ENCODE measurements around the gene MUC6.
"Not testable (repeated sequence)": the region's sequence is repeated elsewhere in the genome, so short reads cannot be mapped to it uniquely, and the experiment has no call there.

MUC6 gene

DNA sequence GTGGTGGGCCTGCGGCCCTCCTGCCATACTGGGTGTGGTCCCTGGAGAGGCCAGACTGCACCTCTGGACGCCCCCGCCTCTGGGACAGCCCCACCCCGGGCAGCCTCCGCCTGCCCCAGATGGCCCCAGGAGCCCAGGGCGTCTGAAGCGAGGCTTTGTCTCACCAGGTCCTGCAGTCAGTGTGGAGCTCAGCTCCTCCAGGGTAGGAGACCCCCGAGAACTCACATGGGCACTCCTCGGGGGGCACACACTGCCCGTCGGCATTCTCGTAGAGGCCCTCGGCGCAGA is 10.4 kb downstream of the MUC6 start:
- Mint-ChIP-seq H3K27me3 (no peaks in the 10 kb centered on the region), H3K9me3 (no peaks in the 10 kb centered on the region), H3K4me1 (no peaks in the 10 kb centered on the region), H3K4me3 (no peak overlapping the region), H3K36me3 (no peaks in the 10 kb centered on the region), H3K27ac (no peak overlapping the region)

DNA sequence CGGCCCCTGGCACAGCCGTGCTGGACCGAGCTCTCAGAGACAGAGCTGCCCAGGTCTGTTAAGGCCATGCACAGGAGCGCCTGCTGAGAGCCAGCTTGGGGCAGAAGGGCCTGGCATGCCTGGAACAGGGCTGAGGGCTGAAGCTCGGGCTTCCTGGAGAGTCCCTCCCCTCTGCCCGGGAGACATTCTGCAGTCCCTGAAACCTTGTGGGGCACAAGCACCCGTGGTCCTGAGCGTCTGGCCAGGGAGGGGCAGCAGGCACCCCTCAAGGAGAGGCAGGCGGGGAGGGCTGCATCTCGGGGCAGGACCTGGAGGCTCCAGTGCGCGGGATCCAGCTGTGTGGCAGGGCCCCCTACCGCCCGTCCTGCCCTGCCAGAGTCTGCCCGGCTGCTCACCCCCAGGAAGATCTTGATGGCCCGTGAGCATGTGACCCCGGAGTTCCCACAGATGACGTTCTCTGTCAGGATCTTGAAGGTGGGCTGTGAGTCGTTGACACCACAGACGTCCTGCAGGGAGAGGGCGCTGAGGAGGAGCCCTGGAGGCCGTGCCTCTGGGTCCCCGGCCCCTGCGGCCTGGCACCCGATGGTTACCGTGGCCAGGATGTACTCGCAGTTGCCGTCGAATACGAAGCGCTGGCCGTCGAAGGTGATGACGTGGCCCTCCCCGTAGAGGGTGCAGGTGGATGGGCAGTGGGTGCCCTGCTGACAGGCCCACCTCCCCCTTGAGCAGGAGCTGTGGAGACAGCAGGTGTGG is 10.9 kb downstream of the MUC6 start:
- Mint-ChIP-seq H3K4me3 (no peak overlapping the region), H3K36me3 (no peaks in the 10 kb centered on the region), H3K27me3 (no peaks in the 10 kb centered on the region), H3K27ac (no peak overlapping the region), H3K9me3 (no peaks in the 10 kb centered on the region), H3K4me1 (no peaks in the 10 kb centered on the region)

DNA sequence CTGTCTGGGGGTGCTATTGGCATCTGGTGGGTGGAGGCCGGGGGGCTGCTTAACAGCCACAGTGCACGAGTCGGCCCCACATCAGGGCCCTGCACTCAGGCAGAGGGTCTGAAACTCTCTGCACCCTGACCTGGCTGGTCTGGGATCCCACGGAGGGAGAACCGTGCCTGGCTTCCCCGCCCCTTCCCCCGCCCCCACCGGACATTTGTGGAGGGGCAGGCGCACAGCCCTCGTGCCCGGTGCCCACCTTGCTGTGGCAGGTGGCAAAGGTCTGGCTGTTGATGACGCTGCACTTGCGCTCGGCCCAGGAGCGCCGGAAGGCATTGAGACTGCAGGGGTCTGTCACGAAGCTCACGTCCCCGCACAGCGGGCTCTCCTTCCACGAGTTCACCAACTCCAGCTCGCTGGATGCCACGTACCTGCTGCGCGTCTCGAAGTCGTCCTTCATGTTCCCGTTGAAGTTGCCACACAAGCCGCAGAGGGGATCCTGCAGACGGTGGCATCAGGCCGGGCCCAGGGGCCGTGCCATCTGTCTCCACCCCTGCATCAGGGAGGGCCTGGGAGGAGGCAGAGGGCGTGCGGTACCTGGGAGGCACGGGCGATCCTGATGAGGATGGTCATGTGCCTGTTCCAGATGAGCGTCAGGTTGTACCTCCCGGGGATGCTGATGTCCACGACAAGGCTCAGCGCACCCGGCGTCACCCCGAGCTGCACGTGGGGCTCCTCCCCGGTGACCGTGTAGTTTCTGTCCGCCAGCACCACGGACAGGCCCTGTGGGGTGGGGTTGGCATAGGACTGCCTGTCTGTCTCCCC is 11.7 kb downstream of the MUC6 start:
- Mint-ChIP-seq H3K4me1 (no peaks in the 10 kb centered on the region), H3K9me3 (no peaks in the 10 kb centered on the region), H3K27ac (no peak overlapping the region), H3K36me3 (no peaks in the 10 kb centered on the region), H3K27me3 (no peaks in the 10 kb centered on the region), H3K4me3 (no peak overlapping the region)

DNA sequence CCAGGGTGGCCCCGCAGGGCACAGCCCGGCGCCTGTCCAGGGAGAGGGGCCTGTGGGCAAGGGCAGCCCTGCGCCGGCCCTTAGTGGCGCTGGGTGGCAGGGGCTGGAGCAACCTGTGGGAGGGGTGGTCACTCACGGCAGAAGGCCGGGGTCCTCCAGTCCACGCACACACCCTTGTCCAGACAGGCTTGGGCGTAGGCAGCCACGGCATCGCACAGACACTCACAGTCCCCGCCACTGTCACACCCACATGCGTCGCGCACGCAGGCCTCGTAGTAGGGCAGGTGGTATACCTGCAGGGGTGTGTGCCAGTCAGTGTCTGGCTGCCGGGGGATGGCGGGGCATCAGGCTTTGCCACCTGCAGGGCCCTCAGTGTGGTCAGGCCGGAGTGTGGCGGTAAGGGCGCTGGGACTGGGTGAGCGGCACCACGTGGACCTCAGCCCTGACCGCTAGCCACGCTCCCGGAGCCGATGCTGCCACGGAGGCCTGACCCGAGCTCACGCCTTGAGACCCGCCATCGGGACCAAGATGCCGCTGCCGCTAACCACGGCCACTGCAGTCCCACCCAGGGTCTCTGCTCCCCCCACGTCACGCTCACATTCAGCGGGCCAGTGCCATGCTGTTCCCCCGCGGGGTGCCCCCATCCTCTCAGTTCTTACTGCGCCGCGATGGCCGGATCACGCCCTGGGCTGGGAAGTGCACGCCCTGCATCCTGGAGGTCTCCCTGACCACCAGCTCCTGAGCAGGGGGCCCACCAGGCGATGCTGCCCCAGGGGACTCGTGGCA is 12.5 kb downstream of the MUC6 start:
- H3K27me3 Mint-ChIP-seq = no peaks in the 10 kb centered on the region
- no peaks in the 10 kb centered on the region for H3K36me3 Mint-ChIP-seq
- no peaks in the 10 kb centered on the region for H3K9me3 Mint-ChIP-seq
- no peak overlapping the region for H3K4me3 Mint-ChIP-seq
- H3K4me1 Mint-ChIP-seq = no peaks in the 10 kb centered on the region
- no peak overlapping the region for H3K27ac Mint-ChIP-seq

DNA sequence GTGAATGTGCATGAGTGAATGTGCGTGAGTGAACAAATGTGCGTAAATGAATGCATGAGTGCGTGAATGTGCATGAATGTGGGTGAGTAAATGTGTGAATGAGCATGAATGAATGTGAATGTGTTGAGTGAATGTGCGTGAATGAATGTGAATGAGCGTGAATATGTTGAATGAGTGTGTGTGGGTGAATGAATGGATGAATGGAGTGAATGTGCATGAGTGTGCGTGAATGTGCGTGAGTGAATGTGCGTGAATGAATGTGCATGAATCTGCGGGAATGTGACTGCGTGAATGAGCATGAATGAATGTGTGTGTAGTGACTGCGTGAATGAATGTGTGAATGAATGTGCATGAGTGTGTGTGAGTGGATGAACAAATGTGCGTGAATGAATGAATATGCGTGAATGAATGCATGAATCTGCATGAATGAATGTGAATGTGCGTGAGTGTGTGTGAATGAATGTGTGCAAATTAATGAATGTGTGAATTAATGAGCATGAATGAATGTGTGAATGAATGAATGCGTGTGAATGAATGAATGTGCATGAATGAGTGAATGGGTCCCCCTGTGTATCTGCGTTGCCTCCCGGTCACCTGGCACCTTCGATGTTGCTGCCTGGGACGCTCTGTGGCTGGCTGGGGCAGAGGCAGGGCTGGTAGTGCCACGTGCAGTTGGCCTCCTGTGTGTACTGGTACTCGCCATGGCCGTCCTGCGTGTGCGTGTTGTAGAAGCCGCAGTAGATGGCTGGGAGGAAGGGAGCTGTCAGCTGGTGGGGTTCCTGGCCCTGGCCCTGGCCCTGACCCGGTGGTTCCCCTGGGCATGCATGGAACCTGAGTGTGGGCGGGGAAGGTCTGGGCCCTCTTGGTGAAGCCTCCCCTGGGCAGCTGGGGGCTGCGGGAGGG is 13.4 kb downstream of the MUC6 start:
- Mint-ChIP-seq H3K27ac (no peak overlapping the region), H3K4me3 (no peak overlapping the region), H3K4me1 (peaks cover 2% of the 10 kb centered on the region), H3K27me3 (no peaks in the 10 kb centered on the region), H3K9me3 (no peaks in the 10 kb centered on the region), H3K36me3 (no peaks in the 10 kb centered on the region)

DNA sequence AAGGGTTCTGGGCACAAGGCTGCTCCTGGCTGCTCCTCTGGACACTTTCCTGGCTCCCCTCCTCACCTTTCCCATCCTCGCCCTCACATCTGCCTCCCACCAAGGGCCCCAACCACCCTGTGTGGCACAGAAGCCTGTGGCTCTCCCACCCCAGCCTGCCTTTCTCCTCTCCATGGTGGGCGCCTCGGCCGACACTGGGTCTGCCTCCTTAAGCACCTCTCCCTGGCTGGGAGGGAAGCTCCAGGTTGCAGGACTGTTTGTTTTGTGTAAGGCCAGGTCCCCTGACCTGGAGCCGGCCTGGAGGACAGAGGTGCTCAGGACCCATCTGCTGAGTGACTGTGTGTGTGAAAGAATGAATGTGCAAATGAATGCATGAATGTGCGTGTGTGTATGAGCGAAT is 14.1 kb downstream of the MUC6 start:
- no peaks in the 10 kb centered on the region for H3K27me3 Mint-ChIP-seq
- no peak overlapping the region for H3K4me3 Mint-ChIP-seq
- no peaks in the 10 kb centered on the region for H3K9me3 Mint-ChIP-seq
- H3K36me3 Mint-ChIP-seq = peaks cover 2% of the 10 kb centered on the region
- no peak overlapping the region for H3K27ac Mint-ChIP-seq
- H3K4me1 Mint-ChIP-seq = peaks cover 9% of the 10 kb centered on the region

DNA sequence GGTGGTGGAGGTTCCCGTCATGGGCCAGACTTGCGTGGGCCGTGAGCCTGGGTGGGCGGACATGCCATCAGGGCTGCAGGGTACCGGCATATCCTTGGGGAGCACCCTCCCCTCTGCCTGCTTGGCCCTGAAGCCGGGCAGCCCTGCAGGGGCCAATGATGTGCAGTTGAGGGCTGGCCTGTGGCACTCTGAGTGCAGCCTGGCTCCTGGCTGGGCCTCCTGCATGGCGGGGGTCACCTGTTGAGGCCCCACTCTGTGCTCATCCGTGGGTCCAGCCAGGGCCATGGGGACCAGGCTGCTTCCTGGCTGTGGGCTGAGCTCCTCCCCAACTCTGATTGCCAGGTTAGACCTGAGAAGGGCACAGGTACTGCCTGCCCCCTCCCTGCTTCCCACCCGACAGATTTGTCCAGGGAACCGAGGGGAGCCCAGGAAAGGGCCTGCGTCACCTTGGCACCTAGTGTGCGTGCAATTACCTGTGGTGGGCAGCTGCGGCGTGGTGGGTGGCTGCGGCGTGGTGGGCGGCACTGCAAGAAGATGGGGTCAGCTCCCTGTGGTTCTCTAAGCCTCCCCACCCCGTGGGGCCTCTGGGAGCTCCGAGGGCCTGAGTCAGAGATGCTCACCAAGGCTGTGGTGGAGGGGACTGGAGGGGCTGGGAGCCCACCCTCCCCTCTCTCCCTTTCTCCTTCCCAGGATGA is 16.2 kb downstream of the MUC6 start:
- Mint-ChIP-seq H3K27ac (no peak overlapping the region), H3K27me3 (no peaks in the 10 kb centered on the region), H3K36me3 (peaks cover 7% of the 10 kb centered on the region), H3K9me3 (no peaks in the 10 kb centered on the region), H3K4me1 (peaks cover 23% of the 10 kb centered on the region), H3K4me3 (no peak overlapping the region)

DNA sequence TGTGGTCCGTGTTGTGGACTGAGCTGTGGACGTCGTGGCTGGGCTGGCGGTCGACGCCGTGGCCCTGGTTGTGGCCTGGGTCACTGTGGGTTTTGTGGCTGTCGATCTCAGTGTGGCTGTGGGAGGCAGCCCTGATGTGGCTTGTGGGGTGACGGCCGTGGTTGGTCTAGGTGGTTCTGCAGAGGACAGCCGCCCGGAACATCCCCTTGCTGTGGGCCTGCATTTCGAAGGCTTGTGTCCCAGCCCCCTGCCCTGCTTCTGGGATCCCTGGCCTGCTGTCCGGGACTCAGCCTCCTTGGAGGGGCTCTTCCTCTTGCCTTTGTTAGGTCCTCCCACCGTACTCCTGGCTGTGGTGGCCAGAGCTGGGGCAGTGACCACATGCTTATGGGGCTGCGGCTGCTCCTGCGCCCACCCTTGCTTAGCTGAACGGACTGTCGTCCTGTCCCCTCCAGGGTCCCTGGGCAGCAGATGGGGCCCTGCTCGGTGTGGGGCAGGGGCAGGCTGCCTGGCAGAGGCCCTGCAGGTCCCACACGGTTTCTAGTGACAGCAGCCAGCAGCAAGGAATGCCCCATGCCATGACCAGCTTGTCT is 17.1 kb downstream of the MUC6 start:
- Mint-ChIP-seq H3K27ac (no peak overlapping the region), H3K27me3 (no peaks in the 10 kb centered on the region), H3K4me1 (peaks cover 23% of the 10 kb centered on the region), H3K4me3 (no peak overlapping the region), H3K9me3 (no peaks in the 10 kb centered on the region), H3K36me3 (peaks cover 7% of the 10 kb centered on the region)

DNA sequence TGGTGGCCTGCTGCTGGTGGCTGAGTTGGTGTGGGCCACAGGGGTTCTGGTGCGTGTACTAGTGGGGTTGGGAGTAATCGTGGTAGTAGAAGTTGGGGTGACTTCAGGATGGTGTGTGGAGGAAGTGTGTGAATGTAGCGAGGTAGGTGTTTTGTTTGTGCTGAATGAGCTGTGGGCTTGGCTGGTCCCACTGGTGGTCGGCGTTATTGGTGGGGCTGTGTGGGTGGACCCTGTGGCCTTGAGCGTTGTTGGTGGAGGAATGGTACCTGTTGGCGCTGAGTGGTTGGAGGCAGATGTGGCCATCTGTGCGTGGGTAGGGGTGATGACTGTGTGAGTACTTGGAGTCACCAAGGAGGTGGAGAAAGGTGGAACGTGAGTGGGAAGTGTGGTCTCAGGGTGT is 18.4 kb downstream of the MUC6 start:
- peaks cover 23% of the 10 kb centered on the region for H3K4me1 Mint-ChIP-seq
- no peak overlapping the region for H3K4me3 Mint-ChIP-seq
- H3K27me3 Mint-ChIP-seq = no peaks in the 10 kb centered on the region
- H3K9me3 Mint-ChIP-seq = no peaks in the 10 kb centered on the region
- peak overlapping the region; percentile 0 for H3K27ac Mint-ChIP-seq
- H3K36me3 Mint-ChIP-seq = peaks cover 7% of the 10 kb centered on the region

DNA sequence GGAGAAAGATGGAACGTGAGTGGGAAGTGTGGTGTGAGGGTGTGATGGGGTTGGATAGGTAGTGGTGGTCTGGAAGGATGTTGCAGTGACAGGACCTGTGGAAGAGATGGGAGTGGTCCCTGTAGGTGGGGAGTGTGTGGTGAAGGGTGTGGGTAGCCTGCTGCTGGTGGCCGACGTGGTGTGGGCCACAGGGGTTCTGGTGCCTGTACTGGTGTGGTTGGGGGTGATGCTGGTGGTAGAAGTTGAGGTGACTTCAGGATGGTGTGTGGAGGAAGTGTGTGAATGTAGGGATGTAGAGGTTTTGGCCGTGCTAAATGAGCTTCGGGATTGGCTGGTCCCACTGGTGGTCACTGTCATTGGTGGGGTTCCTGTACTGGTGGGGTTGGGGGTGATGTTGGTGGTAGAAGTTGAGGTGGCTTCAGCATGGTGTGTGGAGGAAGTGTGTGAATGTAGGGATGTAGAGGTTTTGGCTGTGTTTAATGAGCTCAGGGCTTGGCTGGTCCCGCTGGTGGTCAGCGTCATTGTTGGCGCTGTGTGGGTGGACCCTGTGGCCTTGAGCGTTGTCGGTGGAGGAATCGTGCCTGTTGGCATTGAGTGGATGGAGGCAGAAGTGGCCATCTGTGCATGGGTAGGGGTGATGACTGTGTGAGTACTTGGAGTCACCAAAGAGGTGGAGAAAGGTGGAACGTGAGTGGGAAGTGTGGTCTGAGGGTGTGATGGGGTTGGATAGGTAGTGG is 19.1 kb downstream of the MUC6 start:
- Mint-ChIP-seq H3K4me1 (peaks cover 23% of the 10 kb centered on the region), H3K9me3 (no peaks in the 10 kb centered on the region), H3K4me3 (no peak overlapping the region), H3K27me3 (no peaks in the 10 kb centered on the region), H3K27ac (peak overlapping the region; percentile 44), H3K36me3 (peaks cover 7% of the 10 kb centered on the region)

DNA sequence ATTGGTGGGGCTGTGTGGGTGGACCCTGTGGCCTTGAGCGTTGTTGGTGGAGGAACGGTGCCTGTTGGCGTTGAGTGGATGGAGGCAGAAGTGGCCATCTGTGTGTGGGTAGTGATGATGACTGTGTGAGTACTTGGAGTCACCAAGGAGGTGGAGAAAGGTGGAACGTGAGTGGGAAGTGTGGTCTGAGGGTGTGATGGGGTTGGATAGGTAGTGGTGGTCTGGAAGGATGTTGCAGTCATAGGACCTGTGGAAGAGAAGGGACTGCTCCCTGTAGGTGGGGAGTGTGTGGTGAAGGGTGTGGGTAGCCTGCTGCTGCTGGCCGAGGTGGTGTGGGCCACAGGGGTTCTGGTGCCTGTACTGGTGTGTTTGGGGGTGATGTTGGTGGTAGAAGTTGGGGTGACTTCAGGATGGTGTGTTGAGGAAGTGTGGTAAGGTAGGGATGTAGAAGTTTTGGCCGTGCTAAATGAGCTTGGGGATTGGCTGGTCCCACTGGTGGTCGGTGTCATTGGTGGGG is 19.9 kb downstream of the MUC6 start:
- H3K4me1 Mint-ChIP-seq = peaks cover 23% of the 10 kb centered on the region
- not testable (repeated sequence) for H3K36me3 Mint-ChIP-seq, H3K27me3 Mint-ChIP-seq, H3K9me3 Mint-ChIP-seq, H3K4me3 Mint-ChIP-seq
- H3K27ac Mint-ChIP-seq = peak overlapping the region; percentile 44

DNA sequence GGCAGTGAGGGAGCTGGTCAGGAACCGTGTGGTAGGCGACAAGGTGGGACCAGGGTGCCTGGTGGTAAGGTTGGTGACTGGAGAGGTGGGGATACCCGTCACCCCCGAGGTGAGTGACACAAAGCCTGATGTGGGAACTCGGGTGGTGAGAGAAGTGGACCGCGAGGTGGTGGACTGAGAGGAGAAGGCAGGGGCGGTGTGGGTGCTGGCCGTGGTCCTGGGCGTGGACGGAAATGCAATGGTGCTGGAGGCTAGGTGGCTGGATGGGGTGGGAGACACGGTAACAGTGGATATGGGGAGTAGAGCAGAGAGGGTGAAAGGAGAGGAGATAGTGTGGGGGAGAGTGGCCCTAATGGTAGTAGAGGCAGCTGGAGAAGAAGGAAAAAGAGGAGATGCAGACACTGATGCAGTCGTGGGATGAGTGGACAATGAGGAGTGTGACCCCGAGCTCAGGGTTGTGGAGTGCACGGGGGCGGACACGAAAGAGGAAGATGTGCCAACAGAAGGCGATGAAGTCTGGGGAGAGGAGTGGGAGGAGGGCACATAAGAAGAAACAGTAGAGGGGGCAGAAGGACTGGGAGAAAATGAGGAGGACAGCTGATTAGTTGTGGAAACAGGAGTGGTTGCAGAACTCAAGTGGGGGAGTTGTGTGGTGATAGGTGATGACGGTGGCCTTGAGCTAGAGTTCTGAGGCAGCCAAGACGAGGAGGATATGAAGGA is 20.5 kb downstream of the MUC6 start:
- Mint-ChIP-seq H3K27me3 (no peaks in the 10 kb centered on the region), H3K4me3 (no peak overlapping the region), H3K4me1 (peaks cover 23% of the 10 kb centered on the region), H3K36me3 (peaks cover 7% of the 10 kb centered on the region), H3K27ac (no peak overlapping the region), H3K9me3 (no peaks in the 10 kb centered on the region)

DNA sequence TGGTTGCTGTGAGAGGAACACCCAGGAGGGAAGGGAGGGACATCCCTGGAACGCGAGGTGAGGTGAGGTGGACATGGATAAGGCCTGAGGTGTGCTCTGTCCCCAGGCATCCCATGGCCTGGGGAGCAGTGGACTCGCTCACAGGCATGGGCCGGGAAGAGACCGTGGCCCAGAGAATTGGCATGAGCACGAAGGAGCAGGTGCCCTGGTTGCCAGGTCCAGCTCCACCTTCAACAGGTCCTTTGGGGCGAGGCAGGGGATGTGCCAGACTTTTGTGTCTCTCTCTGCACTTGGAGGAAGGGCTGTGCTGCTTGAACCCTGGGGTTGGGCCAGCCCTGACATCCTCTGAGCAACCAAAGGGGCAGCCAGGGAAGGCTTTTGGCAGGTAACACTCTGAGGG is 21.5 kb downstream of the MUC6 start:
- H3K9me3 Mint-ChIP-seq = no peaks in the 10 kb centered on the region
- H3K36me3 Mint-ChIP-seq = peaks cover 10% of the 10 kb centered on the region
- H3K4me3 Mint-ChIP-seq = no peak overlapping the region
- peak overlapping the region; percentile 8 for H3K27ac Mint-ChIP-seq
- H3K27me3 Mint-ChIP-seq = no peaks in the 10 kb centered on the region
- H3K4me1 Mint-ChIP-seq = peaks cover 23% of the 10 kb centered on the region
